WI38 (cell line): ENCODE data around the gene GAB2.

Experiments used
- H3K4me3 ChIP-seq: 2 replicates; pipeline ENCODE4 v1.5.1; 2011; ENCODE audit warnings: low read depth, mild to moderate bottlenecking, control low read depth, low read length
- CTCF ChIP-seq: IDR thresholded peaks from 2 replicates; pipeline ENCODE4 v1.5.1; 2012; ENCODE audit warnings: low read depth, mild to moderate bottlenecking, control low read depth, low read length

GAB2 gene

GRCh38 chr11:78248903-78249302 lies 168.7 kb downstream of the GAB2 start:
- H3K4me3 ChIP-seq: no peak overlapping the region
- TF ChIP-seq CTCF: no peak

- H3K4me3 ChIP-seq: no peak overlapping the region
- no peak for TF ChIP-seq CTCF
Measured at GRCh38 chr11:78248191-78248590, 169.4 kb downstream of the GAB2 start.

GRCh38 chr11:78244546-78245255 lies 172.9 kb downstream of the GAB2 start:
- H3K4me3 ChIP-seq: no peak overlapping the region
- no peak for TF ChIP-seq CTCF

GRCh38 chr11:78244080-78244479 lies 173.5 kb downstream of the GAB2 start:
- no peak for TF ChIP-seq CTCF
- H3K4me3 ChIP-seq: no peak overlapping the region

- TF ChIP-seq CTCF: no peak
- H3K4me3 ChIP-seq: no peak overlapping the region
Measured at GRCh38 chr11:78241475-78241874, 176.1 kb downstream of the GAB2 start.

GRCh38 chr11:78239781-78240180 lies 177.8 kb downstream of the GAB2 start:
- H3K4me3 ChIP-seq: no peak overlapping the region
- no peak for TF ChIP-seq CTCF

GRCh38 chr11:78237293-78238046 lies 180.2 kb downstream of the GAB2 start:
- no peak for TF ChIP-seq CTCF
- H3K4me3 ChIP-seq: no peak overlapping the region
